SJSA1 (cell line): ENCODE measurements around the gene INTS13. TPM values are rescaled to one million over a fixed set of nuclear protein-coding genes. Genes with fewer than 3 reads are reported as not detected.

Experiments
- DNase-seq, 2 experiments: peaks; one replicate each; pipeline ENCODE4 v3.0.0-alpha.2; 2015 to 2020; ENCODE audit warnings: low spot score in 2 of 2, low read depth in 1 of 2
- H3K27ac ChIP-seq: fragments of 250-450 bp; sonication (Bioruptor Pico); 2 replicates; pipeline ENCODE4 v1.5.1; 2020; ENCODE audit warnings: mild to moderate bottlenecking, moderate library complexity
- H3K27me3 ChIP-seq: fragments of 250-450 bp; sonication (Bioruptor Pico); replicated peaks from 2 replicates; pipeline ENCODE4 v1.5.1; 2020; ENCODE audit warnings: mild to moderate bottlenecking, moderate library complexity
- H3K36me3 ChIP-seq: fragments of 250-450 bp; sonication (Bioruptor Pico); 2 replicates; pipeline ENCODE4 v1.5.1; 2020; ENCODE audit warnings: mild to moderate bottlenecking
- H3K4me1 ChIP-seq: fragments of 250-450 bp; sonication (Bioruptor Pico); replicated peaks from 2 replicates; pipeline ENCODE4 v1.6.1; 2021; ENCODE audit warnings: mild to moderate bottlenecking
- H3K4me3 ChIP-seq: fragments of 250-450 bp; sonication (Bioruptor Pico); 2 replicates; pipeline ENCODE4 v1.5.1; 2020; ENCODE audit warnings: mild to moderate bottlenecking
- H3K9me3 ChIP-seq: fragments of 250-450 bp; sonication (Bioruptor Pico); replicated peaks from 2 replicates; pipeline ENCODE4 v1.5.1; 2020; ENCODE audit warnings: mild to moderate bottlenecking
- total RNA-seq: library from RNA; depleted of rRNA; stranded (reverse); fragments of >200 nt; shearing (Covaris generic); gene quantifications from 2 replicates; pipeline ENCODE4 v1.2.3, GENCODE V29; 2014

Gene INTS13
- total RNA-seq, 1 experiment from 2014 or later = 35.7 TPM

- no peak overlapping the region for H3K27ac ChIP-seq
Measured at GRCh38 chr12:26941215-26941594, 3.4 kb upstream of the INTS13 start.

DNA sequence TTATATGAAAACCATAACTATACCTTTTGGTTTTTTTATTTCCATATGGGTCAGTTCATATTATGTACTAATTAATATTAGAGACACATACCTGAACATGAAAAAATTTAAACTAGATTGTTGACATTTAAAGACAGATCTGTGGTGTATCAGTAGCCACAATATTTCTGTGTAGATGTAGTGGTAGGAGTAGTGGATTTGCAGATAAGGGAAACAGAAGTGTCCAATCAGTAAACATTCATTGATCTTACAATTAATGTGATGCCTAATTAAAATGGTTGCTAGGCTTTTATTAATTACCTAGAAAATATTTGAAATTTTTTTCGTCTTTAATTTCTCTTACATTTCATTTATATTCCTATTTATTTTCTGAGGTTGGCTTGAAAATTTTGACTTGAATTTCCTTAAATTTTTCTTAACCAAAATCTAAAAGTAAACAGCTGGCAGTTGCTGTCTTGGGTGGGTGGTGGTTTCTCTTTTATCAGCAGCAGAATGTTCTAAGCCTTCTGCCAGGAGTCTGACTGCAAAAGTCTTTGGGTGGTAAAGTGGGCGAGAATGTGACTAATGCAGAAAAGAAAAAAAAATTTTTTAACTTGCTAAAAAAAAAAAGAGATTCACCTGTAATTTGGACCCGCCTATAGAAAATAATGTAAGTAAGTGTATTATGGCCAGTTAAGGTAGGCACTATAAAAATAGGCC, 2.9 kb upstream of the INTS13 start:
- H3K27me3 ChIP-seq = no peaks in the 10 kb centered on the region
- H3K4me1 ChIP-seq = peaks cover 31% of the 10 kb centered on the region
- H3K36me3 ChIP-seq = peaks cover 7% of the 10 kb centered on the region; the same call in 1 of the 2 replicates
- DNase-seq = no peak
- no peaks in the 10 kb centered on the region for H3K9me3 ChIP-seq
- H3K4me3 ChIP-seq = no peak overlapping the region
- H3K27ac ChIP-seq = no peak overlapping the region

More at GRCh38 chr12:26941215-26941594, 3.4 kb upstream of the INTS13 start:
- no peaks in the 10 kb centered on the region for H3K9me3 ChIP-seq
- no peak overlapping the region for H3K4me3 ChIP-seq
- peaks cover 28% of the 10 kb centered on the region for H3K4me1 ChIP-seq
- H3K27me3 ChIP-seq = no peaks in the 10 kb centered on the region
- peaks cover 5% of the 10 kb centered on the region; the same call in 1 of the 2 replicates for H3K36me3 ChIP-seq
- DNase-seq = no peak

GRCh38 chr12:26939953-26940352, 2.2 kb upstream of the INTS13 start:
- DNase-seq = no peak
- peaks cover 31% of the 10 kb centered on the region for H3K4me1 ChIP-seq
- no peaks in the 10 kb centered on the region for H3K27me3 ChIP-seq
- H3K4me3 ChIP-seq = peak overlapping the region; percentile 85
- no peak overlapping the region for H3K27ac ChIP-seq
- H3K36me3 ChIP-seq = peaks cover 7% of the 10 kb centered on the region; the same call in 1 of the 2 replicates
- no peaks in the 10 kb centered on the region for H3K9me3 ChIP-seq

DNA sequence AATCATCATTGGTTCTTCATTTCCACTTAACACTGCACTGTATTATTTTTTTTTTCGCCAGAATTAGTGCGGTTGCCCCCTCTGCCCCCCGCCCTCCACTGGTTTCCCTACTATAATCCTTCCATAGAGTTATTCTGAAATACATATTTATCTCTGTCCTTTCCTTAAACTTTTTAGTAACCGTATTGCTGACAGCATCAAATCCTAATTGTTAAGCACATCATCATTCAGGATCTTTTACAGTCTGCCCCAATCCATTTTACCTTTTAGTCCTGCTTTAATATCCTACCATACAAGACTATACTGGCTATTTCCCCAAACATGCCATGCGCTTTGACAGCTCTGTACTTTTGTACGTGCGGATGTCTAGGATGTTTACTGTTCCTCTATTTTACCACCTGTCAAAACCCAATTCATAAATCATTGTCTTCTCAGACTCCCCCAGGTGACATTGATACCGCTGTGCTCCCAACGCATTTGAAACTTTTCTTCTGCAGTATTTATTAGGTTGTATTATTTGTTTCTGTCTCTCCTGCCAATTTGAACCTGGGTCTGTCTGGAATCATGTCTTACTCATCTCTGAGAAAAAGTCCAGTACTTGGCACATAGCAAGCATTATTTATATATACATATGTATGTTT, 1.5 kb upstream of the INTS13 start:
- Histone ChIP-seq H3K36me3 (peaks cover 7% of the 10 kb centered on the region), H3K27me3 (no peaks in the 10 kb centered on the region), H3K9me3 (no peaks in the 10 kb centered on the region), H3K4me1 (peaks cover 31% of the 10 kb centered on the region), H3K27ac (no peak overlapping the region), H3K4me3 (peak overlapping the region; percentile 85)
- DNase-seq = peak in 1 of 2 experiments; percentile 9

DNA sequence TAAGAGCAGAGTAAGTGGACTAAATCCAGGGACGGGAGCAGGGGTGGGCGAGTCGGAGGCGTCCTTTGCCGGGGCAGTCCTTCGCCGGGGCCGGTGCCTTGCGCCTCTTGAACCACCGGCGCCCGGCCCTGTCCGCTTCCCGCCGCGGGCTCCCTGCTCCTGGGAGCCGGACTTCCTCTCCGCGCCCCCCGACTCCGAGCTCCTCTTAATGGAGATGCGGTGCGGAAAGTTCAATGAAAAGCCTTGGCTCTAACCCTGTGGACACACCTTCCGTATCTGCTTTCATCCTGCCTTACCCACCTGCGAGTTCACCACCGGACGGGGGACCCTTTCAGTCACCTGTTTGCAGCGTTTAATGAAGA, 901 bp upstream of the INTS13 start:
- H3K27ac ChIP-seq = peak overlapping the region; percentile 93
- peaks cover 27% of the 10 kb centered on the region for H3K4me1 ChIP-seq
- H3K27me3 ChIP-seq = no peaks in the 10 kb centered on the region
- peak overlapping the region; percentile 85 for H3K4me3 ChIP-seq
- DNase-seq = no peak
- no peaks in the 10 kb centered on the region for H3K9me3 ChIP-seq
- peaks cover 10% of the 10 kb centered on the region for H3K36me3 ChIP-seq

GRCh38 chr12:26937443-26937862, 328 bp downstream of the INTS13 start:
- Histone ChIP-seq H3K27me3 (no peaks in the 10 kb centered on the region), H3K27ac (peak overlapping the region; percentile 93), H3K4me1 (peaks cover 21% of the 10 kb centered on the region), H3K9me3 (no peaks in the 10 kb centered on the region), H3K4me3 (peak overlapping the region; percentile 85), H3K36me3 (peaks cover 18% of the 10 kb centered on the region)
- DNase-seq = no peak

DNA sequence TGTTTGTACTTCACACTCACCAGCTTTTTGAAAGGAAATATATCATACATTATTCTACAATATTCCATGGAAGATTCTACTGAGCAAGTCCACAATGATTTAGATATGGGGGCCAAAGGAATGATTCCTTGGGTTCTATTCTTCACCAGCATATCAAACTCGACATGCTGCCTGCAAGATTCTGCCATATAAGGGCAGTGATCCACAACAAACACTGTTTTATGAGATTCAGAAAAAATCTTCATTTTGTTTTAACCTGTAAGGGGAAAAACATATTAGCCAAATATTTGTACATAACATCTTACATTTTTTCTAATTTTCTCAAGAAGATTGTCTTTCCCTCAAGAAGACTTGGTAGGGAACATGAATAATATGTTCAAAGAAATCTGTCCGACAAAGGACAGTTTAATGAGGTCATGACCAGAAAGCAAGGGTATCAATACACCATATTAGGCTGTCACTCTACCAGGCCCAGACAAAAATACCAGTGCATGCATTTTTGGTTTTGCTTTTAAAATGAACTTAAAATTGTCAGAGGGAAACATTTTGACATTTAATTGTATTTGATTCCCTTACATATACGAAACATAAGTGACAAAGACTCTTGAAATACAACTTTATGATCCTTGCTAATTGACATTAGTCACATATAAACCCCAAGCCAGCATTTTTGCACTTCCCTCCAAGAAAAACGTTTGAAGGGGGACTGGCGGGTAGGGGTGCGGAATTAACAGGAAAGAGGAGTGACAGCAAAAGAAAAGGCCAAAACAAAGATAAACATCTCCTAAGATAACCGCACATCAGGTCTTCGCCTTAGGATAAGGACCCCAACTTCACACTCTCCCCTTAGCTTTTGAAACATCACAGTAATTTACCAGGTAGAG, 980 bp downstream of the INTS13 start:
- Histone ChIP-seq H3K9me3 (no peaks in the 10 kb centered on the region), H3K4me1 (peaks cover 14% of the 10 kb centered on the region), H3K27me3 (no peaks in the 10 kb centered on the region), H3K36me3 (peaks cover 22% of the 10 kb centered on the region), H3K4me3 (peak overlapping the region; percentile 85), H3K27ac (peak overlapping the region; percentile 93)
- no peak for DNase-seq

GRCh38 chr12:26935636-26936378, 2.0 kb downstream of the INTS13 start:
- Histone ChIP-seq H3K27me3 (no peaks in the 10 kb centered on the region), H3K4me1 (peaks cover 14% of the 10 kb centered on the region), H3K9me3 (no peaks in the 10 kb centered on the region), H3K27ac (no peak overlapping the region), H3K36me3 (peaks cover 25% of the 10 kb centered on the region), H3K4me3 (no peak overlapping the region)
- no peak for DNase-seq

DNA sequence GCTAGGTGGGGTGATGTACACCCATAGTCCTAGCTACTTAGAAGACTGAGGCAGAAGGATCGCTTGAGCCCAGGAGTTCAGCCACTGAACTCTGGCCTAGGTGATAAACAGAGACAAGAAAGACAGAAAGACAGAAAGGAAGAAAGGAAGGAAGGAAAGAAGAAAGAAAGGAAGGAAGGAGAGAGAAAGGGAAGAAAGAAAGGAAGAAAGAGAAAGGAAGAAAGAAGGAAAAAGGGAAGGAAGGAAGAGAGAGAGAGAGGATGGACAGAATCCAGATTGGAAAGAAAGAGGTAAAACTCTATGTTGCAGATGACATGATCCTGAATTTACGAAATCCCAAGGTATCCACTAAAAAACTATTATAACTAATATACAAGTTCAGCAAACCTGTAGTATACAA, 8.2 kb downstream of the INTS13 start:
- no peak for DNase-seq
- peaks cover 34% of the 10 kb centered on the region for H3K36me3 ChIP-seq
- H3K4me1 ChIP-seq = no peaks in the 10 kb centered on the region
- H3K27me3 ChIP-seq = no peaks in the 10 kb centered on the region
- H3K9me3 ChIP-seq = no peaks in the 10 kb centered on the region
- H3K4me3 ChIP-seq = no peak overlapping the region
- H3K27ac ChIP-seq = no peak overlapping the region

- Histone ChIP-seq H3K4me1 (no peaks in the 10 kb centered on the region), H3K4me3 (no peak overlapping the region), H3K36me3 (peaks cover 38% of the 10 kb centered on the region), H3K27ac (no peak overlapping the region), H3K27me3 (no peaks in the 10 kb centered on the region), H3K9me3 (no peaks in the 10 kb centered on the region)
- no peak for DNase-seq
Measured at GRCh38 chr12:26928661-26929060, 9.1 kb downstream of the INTS13 start.

DNA sequence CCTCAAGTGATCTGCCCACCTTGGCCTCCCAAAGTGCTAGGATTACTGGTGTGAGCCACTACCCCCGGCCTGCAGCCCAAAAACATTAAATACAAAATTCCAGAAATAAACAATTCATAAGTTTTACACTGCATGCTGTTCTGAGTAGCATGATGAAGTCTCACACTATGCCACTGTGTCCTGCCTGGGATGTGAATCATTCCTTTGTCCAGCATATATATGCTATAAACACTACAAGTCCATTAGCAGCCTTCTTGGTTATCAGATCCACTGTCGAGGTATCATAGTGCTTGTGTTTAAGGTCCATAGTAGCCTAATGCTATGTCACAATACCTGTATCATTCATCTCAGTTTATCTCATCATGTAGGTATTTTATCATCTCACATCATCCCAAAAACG, 15.9 kb downstream of the INTS13 start:
- no peak for DNase-seq

GRCh38 chr12:26919216-26919555, 18.6 kb downstream of the INTS13 start:
- Histone ChIP-seq H3K27ac (no peak overlapping the region), H3K27me3 (no peaks in the 10 kb centered on the region), H3K4me3 (no peak overlapping the region), H3K4me1 (no peaks in the 10 kb centered on the region), H3K9me3 (no peaks in the 10 kb centered on the region), H3K36me3 (peaks cover 42% of the 10 kb centered on the region)
- DNase-seq = no peak

More for the DNA sequence above, 15.9 kb downstream of the INTS13 start:
- no peaks in the 10 kb centered on the region for H3K4me1 ChIP-seq
- H3K36me3 ChIP-seq = peaks cover 37% of the 10 kb centered on the region
- H3K27ac ChIP-seq = no peak overlapping the region
- H3K9me3 ChIP-seq = no peaks in the 10 kb centered on the region
- H3K4me3 ChIP-seq = no peak overlapping the region
- H3K27me3 ChIP-seq = no peaks in the 10 kb centered on the region
